Measurements from ENCODE around the gene USP7. TPM values are rescaled to one million over a fixed set of nuclear protein-coding genes. Genes with fewer than 3 reads are reported as not detected.
"Not testable (repeated sequence)": the region's sequence is repeated elsewhere in the genome, so short reads cannot be mapped to it uniquely, and the experiment has no call there.

The USP7 gene
- total and polyA plus RNA-seq, 2 donors, result 39.1 to 100 TPM

DNA sequence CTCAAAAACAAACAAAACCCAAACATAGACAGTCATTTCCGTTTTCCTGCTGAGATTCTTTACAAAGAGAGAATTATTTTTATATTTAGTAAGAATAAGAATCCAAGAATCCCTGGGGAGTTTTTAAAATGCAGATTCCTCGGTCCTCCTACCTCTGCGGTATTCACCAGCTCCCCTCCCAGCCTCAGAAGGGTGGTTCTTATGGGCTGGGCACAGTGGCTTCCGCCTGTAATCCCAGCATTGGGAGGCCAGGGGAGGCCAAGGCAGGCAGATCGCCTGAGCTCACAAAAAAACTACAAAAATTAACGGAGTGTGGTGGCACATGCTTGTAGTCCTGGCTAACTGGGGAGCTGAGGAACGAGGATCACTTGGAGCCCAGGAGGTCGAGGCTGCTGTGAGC, 26.7 kb upstream of the USP7 start:
- Histone ChIP-seq H3K27ac (ENCODE audit: low read depth) (no peak overlapping the region), H3K36me3 (ENCODE audit: insufficient read depth) (no peaks in the 10 kb centered on the region), H3K4me3 (ENCODE audit: low read depth, low read length) (no peak overlapping the region), H3K4me1 (ENCODE audit: insufficient read depth) (no peaks in the 10 kb centered on the region)
- 53% methylated on average over 8 of the region's 8 CpGs for WGBS
- DNase-seq (ENCODE audit: extremely low spot score), result no peak

DNA sequence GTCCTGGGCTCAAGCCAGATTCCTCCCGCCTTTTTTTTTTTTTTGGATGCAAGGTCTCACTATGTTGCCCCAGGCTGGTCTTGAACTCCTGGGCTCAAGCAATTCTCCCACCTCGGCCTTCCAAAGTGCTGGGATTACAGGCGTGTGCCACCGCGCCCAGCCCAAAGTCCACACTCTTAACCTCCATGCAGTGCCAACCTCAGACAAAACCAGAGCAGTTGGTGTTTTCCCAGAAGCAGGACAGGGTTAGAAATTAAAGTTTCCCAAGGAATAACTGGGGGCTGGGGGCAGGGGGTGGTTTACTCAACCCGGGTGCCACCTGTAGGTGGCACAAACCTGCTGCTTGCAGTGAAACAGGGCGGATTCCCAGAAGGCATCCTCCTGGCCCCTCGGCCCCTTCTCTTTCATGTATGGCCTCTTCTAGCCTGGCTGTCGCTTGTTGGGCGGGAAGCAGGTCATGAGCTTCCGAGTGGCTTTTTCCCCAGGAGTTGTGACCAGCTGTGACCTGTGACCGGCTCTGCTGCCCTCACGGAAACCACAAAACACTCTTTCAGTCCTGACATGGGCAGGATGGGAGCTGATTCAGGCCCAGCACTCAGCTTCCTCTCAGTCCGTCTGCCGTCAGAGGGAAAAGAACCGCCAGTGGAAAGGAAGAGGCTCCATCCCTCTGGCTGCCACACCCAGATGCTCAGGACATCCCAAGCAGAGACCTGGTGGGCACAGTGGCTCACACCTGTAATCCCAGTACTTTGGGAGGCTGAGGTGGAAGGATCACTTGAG, 25.6 kb upstream of the USP7 start:
- DNase-seq (ENCODE audit: extremely low spot score), result no peak
- Histone ChIP-seq H3K4me3 (ENCODE audit: low read depth, low read length) (no peak overlapping the region), H3K36me3 (ENCODE audit: insufficient read depth) (no peaks in the 10 kb centered on the region), H3K27ac (ENCODE audit: low read depth) (no peak overlapping the region), H3K4me1 (ENCODE audit: insufficient read depth) (no peaks in the 10 kb centered on the region)
- 68% methylated on average over 16 of the region's 16 CpGs for WGBS

GRCh38 chr16:8986818-8987191, 23.1 kb upstream of the USP7 start:
- no peaks in the 10 kb centered on the region for H3K36me3 ChIP-seq (ENCODE audit: insufficient read depth)
- DNase-seq (ENCODE audit: extremely low spot score), result no peak
- no peak overlapping the region for H3K27ac ChIP-seq (ENCODE audit: low read depth)
- 82% methylated on average over 5 of the region's 5 CpGs for WGBS
- no peak overlapping the region for H3K4me3 ChIP-seq (ENCODE audit: low read depth, low read length)
- H3K4me1 ChIP-seq (ENCODE audit: insufficient read depth), result no peaks in the 10 kb centered on the region

- Histone ChIP-seq H3K4me3 (ENCODE audit: low read depth, low read length) (no peak overlapping the region), H3K4me1 (ENCODE audit: insufficient read depth) (no peaks in the 10 kb centered on the region), H3K36me3 (ENCODE audit: insufficient read depth) (no peaks in the 10 kb centered on the region), H3K27ac (ENCODE audit: low read depth) (no peak overlapping the region)
- no peak for DNase-seq (ENCODE audit: extremely low spot score)
- 75% methylated on average over 6 of the region's 6 CpGs for WGBS
These were observed 22.4 kb upstream of the USP7 start for GRCh38 chr16:8986111-8986510.

DNA sequence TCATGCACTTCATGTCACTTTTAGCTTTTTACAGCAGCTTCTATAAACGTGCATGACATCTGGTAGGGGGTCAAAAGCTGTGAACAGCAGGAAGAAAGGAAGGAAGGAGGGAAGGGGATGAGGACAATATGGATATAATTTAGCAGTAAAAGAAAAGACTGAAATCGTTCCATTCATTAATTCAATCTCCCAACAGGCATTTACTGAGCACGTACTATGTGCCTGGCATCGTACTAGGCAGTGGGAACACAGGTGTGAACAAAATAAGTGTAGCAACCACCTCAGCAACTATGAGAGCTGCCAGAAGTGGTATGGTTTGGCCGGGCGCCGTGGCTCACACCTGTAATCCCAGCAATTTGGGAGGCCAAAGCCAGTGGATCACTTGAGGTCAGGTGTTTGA, 19.1 kb upstream of the USP7 start:
- Histone ChIP-seq H3K27ac (ENCODE audit: low read depth) (no peak overlapping the region), H3K4me3 (ENCODE audit: low read depth, low read length) (no peak overlapping the region), H3K36me3 (ENCODE audit: insufficient read depth) (no peaks in the 10 kb centered on the region), H3K4me1 (ENCODE audit: insufficient read depth) (no peaks in the 10 kb centered on the region)
- no peak for DNase-seq (ENCODE audit: extremely low spot score)
- WGBS, result 84% methylated on average over 7 of the region's 7 CpGs

DNA sequence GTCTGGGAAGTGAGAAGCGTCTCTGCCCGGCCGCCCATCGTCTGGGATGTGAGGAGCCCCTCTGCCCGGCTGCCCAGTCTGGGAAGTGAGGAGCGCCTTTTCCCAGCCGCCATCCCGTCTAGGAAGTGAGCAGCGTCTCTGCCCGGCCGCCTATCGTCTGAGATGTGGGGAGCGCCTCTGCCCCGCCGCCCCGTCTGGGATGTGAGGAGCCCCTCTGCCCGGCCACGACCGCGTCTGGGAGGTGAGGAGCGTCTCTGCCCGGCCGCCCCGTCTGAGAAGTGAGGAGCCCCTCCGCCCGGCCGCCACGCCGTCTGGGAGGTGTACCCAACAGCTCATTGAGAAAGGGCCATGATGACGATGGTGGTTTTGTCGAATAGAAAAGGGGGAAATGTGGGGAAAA, 18.2 kb upstream of the USP7 start:
- H3K4me1 ChIP-seq (ENCODE audit: insufficient read depth); DNase-seq (ENCODE audit: extremely low spot score); H3K36me3 ChIP-seq (ENCODE audit: insufficient read depth); H3K4me3 ChIP-seq (ENCODE audit: low read depth, low read length); H3K27ac ChIP-seq (ENCODE audit: low read depth): not testable (repeated sequence)
- 93% methylated on average over 31 of the region's 31 CpGs for WGBS

GRCh38 chr16:8976189-8976588, 12.5 kb upstream of the USP7 start:
- not testable (repeated sequence) for H3K4me1 ChIP-seq (ENCODE audit: insufficient read depth); H3K27ac ChIP-seq (ENCODE audit: low read depth); DNase-seq (ENCODE audit: extremely low spot score); H3K4me3 ChIP-seq (ENCODE audit: low read depth, low read length); H3K36me3 ChIP-seq (ENCODE audit: insufficient read depth)
- WGBS, result 55% methylated on average over 3 of the region's 3 CpGs

DNA sequence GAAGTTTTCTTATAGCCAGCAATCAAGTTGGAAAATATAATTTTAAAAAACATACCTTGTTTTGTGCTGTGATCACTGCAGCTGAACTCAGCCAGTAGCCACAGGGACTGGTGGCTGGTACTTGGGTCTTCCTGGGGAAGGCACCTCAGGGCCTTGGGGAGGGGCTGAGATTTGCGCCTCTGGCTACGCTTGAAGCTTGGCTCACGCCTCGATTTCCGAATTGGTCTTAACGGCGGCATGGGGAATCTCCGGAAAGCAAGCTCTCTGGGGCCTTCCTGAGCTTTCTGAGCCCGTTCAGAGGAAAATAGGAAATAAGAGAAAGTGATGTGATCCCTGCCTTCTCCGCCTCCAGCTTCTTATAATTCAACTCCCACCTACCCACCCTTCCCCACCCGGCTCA, 11.3 kb upstream of the USP7 start:
- WGBS, result 66% methylated on average over 11 of the region's 11 CpGs
- no peak for DNase-seq (ENCODE audit: extremely low spot score)
- no peaks in the 10 kb centered on the region for H3K36me3 ChIP-seq (ENCODE audit: insufficient read depth)
- no peak overlapping the region for H3K27ac ChIP-seq (ENCODE audit: low read depth)
- no peaks in the 10 kb centered on the region for H3K4me1 ChIP-seq (ENCODE audit: insufficient read depth)
- no peak overlapping the region for H3K4me3 ChIP-seq (ENCODE audit: low read depth, low read length)

DNA sequence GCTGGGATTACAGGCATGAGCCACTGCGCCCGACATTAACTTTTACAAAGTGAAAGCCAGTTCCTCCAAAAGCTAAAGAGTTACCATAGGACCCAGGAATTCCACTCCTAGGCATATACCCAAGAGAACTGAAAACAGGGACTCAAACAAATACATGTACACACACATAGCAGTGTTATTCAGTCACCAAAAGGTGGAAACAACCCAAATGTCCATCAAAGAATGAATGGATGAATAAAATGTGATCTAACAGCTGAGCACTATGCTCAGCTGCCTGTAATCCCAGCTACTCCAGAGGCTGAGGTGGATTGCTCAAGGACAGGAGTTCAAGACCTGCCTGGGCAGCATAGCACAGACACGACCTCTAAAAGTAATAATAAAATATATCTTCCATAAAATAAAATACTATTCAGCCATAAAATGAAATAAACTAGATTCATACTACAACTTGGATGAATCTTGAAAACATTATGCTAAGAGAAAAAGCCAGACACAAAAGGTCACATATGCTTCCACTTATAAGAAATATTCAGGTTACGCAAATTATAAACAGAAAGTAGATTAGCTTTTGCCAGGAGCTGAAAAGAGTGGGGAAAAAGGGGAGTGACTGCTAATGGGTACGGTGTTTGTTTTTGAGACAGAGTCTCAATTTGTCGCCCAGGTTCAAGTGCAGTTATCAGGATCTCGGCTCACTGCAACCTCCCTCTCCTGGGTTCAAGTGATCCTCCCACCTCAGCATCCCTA, 9.3 kb upstream of the USP7 start:
- no peak overlapping the region for H3K27ac ChIP-seq (ENCODE audit: low read depth)
- no peaks in the 10 kb centered on the region for H3K36me3 ChIP-seq (ENCODE audit: insufficient read depth)
- no peak overlapping the region for H3K4me3 ChIP-seq (ENCODE audit: low read depth, low read length)
- no peak for DNase-seq (ENCODE audit: extremely low spot score)
- 48% methylated on average over 7 of the region's 7 CpGs for WGBS
- H3K4me1 ChIP-seq (ENCODE audit: insufficient read depth), result no peaks in the 10 kb centered on the region

DNA sequence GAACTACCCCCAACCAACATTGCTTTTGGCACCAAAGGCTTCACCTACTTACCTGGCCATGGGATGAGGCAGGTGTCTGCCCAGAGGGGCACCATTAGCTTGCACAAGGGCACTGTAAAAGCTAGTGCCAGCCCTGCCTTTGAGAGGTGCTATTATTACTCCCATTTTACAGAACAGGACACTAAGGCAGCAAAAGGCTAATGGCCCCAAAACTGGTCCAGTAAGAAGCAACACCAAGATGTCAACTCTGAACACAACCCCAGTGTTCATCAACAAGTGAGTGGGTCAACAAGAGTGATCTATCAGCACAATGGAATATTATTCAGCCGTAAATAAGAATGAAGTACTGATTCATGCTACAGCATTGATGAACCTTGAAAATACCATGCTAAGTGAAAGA, 7.7 kb upstream of the USP7 start:
- no peak for DNase-seq (ENCODE audit: extremely low spot score)
- Histone ChIP-seq H3K4me3 (ENCODE audit: low read depth, low read length) (no peak overlapping the region), H3K4me1 (ENCODE audit: insufficient read depth) (no peaks in the 10 kb centered on the region), H3K27ac (ENCODE audit: low read depth) (no peak overlapping the region), H3K36me3 (ENCODE audit: insufficient read depth) (no peaks in the 10 kb centered on the region)
- WGBS, result 99% methylated on average over 1 of the region's 1 CpG

- not testable (repeated sequence) for DNase-seq (ENCODE audit: extremely low spot score)
- WGBS, result 88% methylated on average over 10 of the region's 10 CpGs
These were observed 5.6 kb upstream of the USP7 start for GRCh38 chr16:8969202-8969897.

DNA sequence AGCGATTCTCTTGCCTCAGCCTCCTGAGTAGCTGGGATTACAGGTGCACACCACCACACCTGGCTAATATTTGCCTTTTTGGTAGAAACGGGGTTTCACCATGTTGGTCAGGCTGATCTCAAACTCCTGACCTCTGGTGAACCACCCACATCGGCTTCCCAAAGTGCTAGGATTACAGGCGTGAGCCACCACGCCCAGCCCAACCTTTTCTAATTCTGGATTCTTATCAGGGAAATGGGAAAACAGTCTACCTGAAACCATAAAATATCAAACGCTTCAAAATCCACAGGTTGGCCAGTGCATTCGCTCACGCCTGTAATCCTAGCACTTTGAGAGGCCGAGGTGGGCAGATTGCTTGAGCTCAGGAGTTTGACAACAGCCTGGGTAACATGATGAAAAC, 4.3 kb upstream of the USP7 start:
- 95% methylated on average over 9 of the region's 9 CpGs for WGBS

More at GRCh38 chr16:8969202-8969897, 5.6 kb upstream of the USP7 start:
- not testable (repeated sequence) for H3K4me1 ChIP-seq (ENCODE audit: insufficient read depth); H3K27ac ChIP-seq (ENCODE audit: low read depth); H3K4me3 ChIP-seq (ENCODE audit: low read depth, low read length); H3K36me3 ChIP-seq (ENCODE audit: insufficient read depth)

DNA sequence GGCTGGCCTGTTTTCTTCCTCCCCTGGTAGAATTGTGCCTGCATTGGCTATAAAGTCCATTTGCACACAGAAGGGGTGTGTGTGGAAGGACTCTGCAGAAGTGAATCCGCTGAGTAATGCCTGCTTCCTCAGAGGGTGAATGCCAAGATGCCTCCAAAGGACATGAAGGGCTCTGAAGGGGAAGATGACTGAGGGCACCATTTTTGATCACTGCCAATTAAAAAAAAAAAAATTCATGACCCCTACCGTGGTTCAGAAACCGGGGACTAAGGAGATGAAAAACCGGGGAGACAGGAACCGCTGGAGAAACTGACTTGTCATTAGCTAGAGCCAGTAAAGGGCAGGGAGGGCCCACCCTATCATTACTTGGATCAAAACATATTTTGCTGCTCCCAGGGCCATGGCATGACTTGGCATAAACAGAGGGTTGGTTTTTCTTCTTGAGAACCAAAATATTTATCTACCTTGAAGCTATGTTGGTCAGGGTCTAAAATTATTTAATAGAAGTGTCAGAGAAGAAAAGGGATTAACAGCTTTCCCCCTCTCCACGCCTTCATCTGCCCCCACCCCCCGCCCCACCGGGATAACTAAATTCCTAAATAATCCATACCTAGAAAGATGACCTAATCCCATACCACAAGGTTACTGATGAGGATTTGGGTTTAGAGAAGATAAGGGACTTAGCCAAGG, 3.6 kb upstream of the USP7 start:
- H3K36me3 ChIP-seq (ENCODE audit: insufficient read depth), result no peaks in the 10 kb centered on the region
- DNase-seq (ENCODE audit: extremely low spot score), result no peak
- no peak overlapping the region for H3K27ac ChIP-seq (ENCODE audit: low read depth)
- WGBS, result 46% methylated on average over 8 of the region's 8 CpGs
- H3K4me3 ChIP-seq (ENCODE audit: low read depth, low read length), result no peak overlapping the region
- H3K4me1 ChIP-seq (ENCODE audit: insufficient read depth), result no peaks in the 10 kb centered on the region

More for the DNA sequence above, 4.3 kb upstream of the USP7 start:
- H3K36me3 ChIP-seq (ENCODE audit: insufficient read depth); H3K4me1 ChIP-seq (ENCODE audit: insufficient read depth); H3K4me3 ChIP-seq (ENCODE audit: low read depth, low read length); DNase-seq (ENCODE audit: extremely low spot score); H3K27ac ChIP-seq (ENCODE audit: low read depth): not testable (repeated sequence)

Data from urinary bladder (tissue), 4 donors.